ENCODE results near the gene ALAS1.

ALAS1 gene

GRCh38 chr3:52222319-52223221, 24.6 kb downstream of the ALAS1 start:
- DNase-seq = no peak

DNA sequence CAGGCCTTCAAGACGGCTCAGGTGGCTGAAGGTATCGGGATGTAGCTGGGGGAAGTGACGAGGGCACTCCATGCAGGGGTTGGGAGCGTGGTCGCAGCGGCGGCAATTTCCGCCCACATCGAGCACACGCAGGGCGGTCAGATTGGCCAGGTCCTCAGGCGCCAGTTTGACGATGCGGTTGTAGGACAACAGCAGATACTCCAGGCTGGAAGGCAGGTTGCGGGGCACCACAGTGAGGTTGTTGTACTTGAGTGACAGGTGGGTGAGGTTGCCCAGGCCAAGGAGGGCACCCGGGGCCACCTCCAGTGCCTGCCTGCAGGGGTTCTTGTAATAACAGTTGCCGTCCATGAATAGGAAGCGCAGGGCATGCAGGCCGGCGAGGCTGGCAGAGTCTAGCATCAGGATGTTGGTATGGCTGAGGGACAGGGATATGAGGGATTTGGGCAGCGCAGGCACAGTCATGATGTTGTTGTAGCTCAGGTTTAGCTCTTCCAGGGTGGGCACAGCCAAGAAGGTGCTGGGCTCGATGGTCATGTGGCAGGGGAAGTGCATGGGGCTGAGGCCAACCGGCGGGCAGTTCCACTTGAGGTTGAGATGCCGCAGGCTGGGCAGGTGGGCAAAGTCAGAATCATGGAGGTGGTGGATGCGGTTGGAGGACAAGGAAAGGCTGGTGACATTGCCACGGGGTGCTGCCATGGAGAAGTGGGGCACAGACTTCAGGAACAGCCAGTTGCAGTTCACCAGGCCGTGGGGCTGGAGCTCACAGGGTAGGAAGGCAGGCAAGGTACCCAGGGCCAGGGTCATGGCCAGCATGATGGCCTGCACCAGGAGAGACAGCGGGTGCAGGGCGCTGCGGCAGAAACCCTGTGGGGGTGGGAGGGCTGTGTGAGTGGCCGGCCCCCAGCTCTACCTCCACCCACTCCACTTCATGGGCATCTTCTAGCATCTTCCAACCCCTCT, 25.8 kb downstream of the ALAS1 start:
- no peak for DNase-seq

DNA sequence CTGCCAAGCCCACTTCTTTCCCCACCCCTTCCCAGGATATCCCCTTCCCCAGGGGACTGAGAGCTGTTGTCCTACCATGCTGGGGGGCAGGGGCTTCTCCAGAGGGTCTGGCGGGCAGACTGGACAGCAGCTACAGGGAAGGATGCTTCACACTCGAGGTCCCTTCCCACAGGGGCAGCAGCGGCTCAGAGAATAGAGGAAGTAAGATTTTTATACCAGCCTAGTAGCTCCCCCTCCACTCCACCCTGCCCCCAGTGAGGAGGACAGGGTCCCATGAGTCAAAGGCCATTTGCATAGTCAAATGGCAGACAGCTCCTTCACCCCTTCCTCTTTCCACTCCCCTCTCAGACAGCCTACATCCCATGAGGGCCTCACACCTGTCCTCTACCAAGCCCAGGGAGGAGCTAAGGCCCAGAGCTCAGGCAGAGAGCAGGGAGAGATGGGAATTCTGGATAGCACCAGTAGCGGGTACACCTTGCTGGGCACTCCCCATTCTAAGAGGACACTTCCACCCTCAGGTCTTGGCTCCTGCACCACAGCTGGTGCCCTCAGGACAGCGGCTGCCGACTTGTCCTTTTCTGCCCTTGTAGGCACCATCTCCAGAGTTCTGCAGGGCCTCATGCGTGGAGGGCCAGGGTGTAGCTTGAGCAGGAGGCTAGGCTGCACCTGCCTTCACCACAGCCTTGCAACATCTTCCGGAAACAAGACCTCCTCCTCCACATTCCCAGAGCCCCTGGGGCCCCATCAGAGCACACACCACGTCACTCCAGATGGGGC, 27.7 kb downstream of the ALAS1 start, which contains the start of gene TLR9:
TLR9 (minus strand) TSS at position 194 of the 777 bp plus-strand sequence; CDS start at position 78, 116 bp downstream.
- DNase-seq = no peak

DNA sequence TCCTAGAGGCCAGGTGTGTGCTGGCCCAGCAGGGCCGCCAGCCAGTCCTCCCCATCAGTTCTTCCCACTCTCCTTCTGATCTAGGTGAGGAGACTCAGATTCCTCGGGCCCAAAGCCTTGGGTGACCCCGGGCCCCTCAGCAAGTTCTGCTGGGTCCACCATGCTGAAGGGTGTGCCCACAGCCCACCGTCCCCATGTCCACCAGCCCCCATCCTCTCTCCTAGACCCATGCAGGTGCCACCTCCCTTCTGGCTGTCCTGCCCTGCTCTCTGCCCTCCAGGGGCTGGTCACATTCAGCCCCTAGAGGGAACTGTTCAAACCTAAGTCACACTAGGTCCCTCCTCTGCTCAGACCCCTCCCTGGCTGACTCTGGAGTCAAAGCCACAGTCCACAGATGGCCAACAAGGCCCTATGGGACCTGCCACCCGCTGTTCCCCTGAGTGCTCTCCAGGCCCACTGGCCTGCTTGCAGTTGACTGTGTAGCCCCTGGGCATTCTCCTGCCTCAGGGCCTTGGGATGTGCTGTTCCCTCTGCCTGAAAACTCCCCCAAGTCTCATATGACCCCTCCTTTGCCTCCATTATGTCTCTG, 28.4 kb downstream of the ALAS1 start:
- DNase-seq = peak; percentile 25

DNA sequence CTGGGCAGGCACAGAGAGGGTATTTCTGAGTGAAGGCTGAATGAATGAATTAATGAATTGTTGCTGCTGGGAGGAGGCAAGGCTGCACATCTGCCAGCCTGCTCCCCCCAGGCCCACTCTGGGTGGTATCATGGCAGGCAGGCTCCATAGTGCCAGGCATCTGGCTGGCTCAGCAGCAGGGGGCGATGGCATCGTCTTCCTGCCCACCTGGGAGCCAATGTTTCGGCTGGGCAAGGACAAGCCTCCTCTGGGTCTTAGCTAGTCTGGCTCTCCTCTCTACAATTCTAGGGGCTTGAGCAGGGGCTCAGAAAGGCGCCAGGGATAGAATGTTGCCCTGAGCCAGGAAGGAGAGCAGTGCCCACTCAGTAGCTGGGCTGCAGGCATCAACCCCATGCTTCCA, 29.2 kb downstream of the ALAS1 start:
- DNase-seq = no peak

DNA sequence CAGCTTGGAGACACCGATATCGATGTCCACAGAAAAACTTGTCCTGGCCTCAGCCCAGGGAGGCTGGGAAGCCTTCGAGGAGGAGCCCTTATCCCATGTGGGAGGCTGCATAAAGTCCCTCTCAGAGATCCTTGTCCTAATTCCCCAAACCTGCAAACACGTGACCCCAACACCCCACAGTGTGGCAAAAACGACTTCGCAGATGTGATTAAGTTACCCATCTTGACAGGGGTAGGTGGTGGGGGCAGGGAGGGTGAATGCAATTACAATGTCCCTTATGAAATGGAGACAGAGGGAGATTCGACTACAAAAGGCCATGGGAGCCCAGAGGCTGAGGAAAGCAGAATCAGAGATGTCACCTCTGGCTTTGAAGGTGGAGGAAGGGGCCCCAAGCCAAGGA, 29.8 kb downstream of the ALAS1 start:
- DNase-seq = no peak

- no peak for DNase-seq
Measured at GRCh38 chr3:52228266-52228665, 30.3 kb downstream of the ALAS1 start.

GRCh38 chr3:52228751-52229291, 30.9 kb downstream of the ALAS1 start:
- peak; percentile 22 for DNase-seq

DNA sequence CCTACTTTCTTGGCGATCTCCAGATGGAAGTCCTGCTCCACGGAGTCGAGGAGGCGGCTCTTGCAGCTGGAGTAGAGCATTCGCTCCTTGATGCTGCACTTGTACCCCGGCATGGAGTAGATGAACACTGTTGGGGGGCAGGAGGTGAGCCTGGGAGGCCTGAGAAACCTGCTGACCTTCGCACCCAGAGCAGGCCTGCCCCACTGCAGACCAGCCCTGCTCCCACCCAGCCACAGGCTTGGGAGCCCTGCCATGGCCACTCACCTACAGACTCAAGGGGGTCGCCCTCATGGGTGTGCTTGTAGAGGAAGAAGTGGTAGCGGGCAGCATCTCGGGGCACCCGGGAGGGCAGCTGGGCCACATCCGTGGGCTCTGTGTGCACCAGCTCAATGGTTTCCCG, 31.7 kb downstream of the ALAS1 start:
- no peak for DNase-seq

GRCh38 chr3:52230461-52230860, 32.5 kb downstream of the ALAS1 start:
- peak; percentile 33 for DNase-seq

- no peak for DNase-seq
Measured at GRCh38 chr3:52230889-52231499, 33.0 kb downstream of the ALAS1 start.

GRCh38 chr3:52231502-52232278, 33.7 kb downstream of the ALAS1 start:
- no peak for DNase-seq

DNA sequence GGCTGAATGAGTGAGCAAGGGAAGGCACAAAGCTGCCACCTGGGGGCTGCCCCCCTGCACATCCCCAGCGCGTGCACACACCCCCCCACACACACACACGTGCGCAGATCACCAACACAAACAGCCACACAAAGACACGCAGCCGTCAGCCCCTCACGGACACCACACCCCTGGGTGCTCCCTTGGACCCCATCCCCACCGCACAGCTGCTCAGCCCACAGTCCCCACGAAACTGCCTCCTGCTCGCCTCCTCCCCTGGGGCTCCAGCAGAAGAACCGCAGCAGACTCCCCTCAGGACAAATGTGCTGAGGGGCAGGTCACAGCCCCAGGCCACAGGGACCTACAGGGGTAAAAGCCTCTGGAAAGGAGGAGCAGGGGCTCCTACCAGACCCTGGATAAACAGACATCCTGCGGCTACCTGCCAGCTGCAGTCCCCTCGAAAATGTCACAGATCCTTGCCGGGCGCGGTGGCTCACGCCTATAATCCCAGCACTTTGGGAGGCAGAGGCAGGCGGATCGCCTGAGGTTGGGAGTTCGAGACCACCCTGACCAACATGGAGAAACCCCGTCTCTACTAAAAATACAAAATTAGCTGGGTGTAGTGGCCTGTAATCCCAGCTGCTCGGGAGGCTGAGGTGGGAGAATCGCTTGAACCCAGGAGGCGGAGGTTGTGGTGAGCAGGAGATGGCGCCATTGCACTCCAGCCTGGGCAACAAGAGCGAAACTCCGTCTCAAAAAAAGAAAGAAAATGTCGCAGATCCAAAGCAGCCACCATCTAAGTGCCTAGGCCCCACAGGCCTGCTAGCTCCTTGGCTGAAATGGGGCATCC, 34.5 kb downstream of the ALAS1 start:
- DNase-seq = no peak

GRCh38 chr3:52233108-52233591, 35.2 kb downstream of the ALAS1 start:
- no peak for DNase-seq

DNA sequence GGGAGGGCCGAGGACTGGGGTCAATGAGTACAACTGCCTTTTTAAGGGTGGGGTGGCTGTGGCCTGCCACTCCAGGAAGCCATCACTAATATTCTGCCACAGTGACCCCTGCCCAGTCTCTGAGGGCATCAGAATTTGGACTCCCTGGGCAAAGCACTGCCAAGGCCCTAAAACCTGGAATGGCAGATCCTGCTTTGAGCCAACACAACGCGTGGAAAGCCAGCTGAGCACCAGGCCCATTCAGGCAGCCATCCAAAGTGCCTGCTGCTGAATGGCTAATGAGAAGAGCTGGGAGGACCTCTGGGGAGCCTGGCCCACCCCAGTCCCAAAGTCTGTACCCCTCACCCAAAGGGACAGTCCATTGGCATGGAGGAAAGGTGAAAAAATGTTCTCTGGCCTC, 36.0 kb downstream of the ALAS1 start:
- no peak for DNase-seq

DNA sequence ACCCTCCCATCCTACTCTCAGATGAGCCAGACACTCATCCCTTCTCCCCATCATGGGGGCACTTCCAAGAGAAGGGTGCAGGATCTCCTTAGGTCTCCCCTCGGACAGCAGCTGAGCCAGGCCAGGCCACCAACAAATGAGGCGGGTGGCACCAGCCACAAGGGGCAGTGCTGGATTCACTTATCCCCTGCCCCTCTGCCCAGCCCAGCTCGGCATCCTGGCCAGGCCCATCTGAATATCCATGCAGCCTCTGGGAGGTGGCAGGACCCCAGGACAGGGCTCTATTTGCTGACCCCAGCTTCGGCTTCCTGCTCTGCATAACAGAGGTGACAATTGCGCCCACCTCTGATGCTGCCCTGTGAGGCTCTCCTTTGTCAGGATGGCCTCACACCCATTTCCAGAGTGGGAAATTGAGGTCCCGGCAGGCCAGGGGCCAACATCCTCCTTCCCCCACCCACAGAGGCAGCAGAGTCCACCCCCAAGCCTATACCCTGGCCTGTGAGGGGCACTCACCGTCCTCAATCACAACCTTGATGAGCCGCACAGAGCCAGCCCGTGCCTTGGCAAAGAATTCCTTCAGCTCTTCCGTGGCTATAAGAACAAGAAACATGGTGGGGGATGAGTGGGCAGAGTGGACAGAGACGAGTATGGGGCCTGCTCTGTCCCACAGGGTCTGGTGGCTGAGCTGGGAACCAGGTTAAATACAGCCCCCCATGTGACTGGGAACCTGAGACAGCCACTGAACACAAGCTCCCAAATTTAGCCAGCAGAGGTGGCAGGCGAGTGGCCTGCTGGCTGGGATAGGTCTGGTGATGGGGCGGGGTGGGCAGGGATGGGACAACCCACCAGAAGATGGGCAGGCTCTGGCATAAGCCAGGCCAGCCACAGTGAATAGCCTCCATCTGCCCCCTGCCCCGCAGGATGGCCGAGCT, 36.8 kb downstream of the ALAS1 start:
- DNase-seq = no peak

- no peak for DNase-seq
Measured at GRCh38 chr3:52236424-52236886, 38.5 kb downstream of the ALAS1 start.

DNA sequence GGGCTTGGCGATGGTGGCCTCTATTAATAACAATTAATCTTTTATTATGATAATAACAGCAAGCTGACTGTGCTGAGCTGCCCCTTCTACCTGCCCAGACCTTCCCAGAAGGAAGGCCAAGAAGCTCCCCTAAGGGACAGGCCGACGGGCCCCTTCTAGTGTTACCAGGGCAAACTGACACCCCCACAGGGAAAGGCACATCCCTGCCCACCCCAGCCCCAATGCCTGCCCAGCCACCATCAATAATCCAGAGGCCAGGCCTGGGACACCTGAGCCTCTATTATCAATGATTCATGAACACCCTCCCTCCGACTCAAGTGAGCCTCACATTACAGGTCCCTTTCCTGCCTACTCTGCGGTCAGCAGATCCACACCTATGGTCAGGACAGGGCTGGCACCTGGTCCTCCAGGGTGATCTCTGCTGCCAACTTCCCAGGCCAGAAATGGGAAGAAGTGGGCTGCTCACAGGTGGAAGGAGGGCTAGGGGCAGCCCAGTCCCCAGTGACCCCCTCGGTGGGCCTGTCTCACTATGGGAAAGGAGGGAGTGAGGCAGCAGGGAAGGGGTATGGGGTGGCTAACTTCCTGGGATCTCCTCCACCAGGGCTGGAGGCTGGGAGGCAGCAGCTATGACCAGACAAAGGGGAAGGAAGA, 39.2 kb downstream of the ALAS1 start:
- peak; percentile 26 for DNase-seq
